Endodermal cell (in vitro differentiated cells): Measurements from ENCODE around the gene PRKCA. TPM values are rescaled to one million over a fixed set of nuclear protein-coding genes. Genes with fewer than 3 reads are reported as not detected.

ENCODE experiments used
- DNase-seq: peaks from one replicate; pipeline ENCODE4 v3.0.0-alpha.2; 2017
- H3K27ac ChIP-seq: 2 replicates; pipeline ENCODE4 v1.5.1; 2013; ENCODE audit warnings: mild to moderate bottlenecking, low read depth, low read length, moderate library complexity
- H3K27me3 ChIP-seq: 2 replicates; pipeline ENCODE4 v1.6.1; 2013; ENCODE audit warnings: mild to moderate bottlenecking, low read length, moderate library complexity; ENCODE audit not compliant: insufficient read depth, control insufficient read depth, poor library complexity, severe bottlenecking
- H3K36me3 ChIP-seq: 2 replicates; pipeline ENCODE4 v1.7.0; 2013; ENCODE audit warnings: mild to moderate bottlenecking, low read length, moderate library complexity; ENCODE audit not compliant: control insufficient read depth, insufficient read depth
- H3K4me1 ChIP-seq: one replicate; pipeline ENCODE4 v1.7.0; 2013; ENCODE audit warnings: low read length; ENCODE audit not compliant: control insufficient read depth, insufficient read depth
- H3K4me3 ChIP-seq: 2 replicates; pipeline ENCODE4 v1.5.1; 2013; ENCODE audit warnings: mild to moderate bottlenecking, low read length, moderate library complexity
- H3K9ac ChIP-seq: 2 replicates; pipeline ENCODE4 v1.6.1; 2013; ENCODE audit warnings: mild to moderate bottlenecking, low read length, moderate library complexity; ENCODE audit not compliant: poor library complexity, severe bottlenecking; ENCODE audit errors: extremely low read depth
- H3K9me3 ChIP-seq: 2 replicates; pipeline ENCODE4 v1.6.1; 2013; ENCODE audit warnings: mild to moderate bottlenecking, low read length, moderate library complexity; ENCODE audit not compliant: control insufficient read depth
- H3K27ac Mint-ChIP-seq: 2 replicates; pipeline ENCODE4 v1.8.0; 2020; ENCODE audit warnings: mixed read lengths
- H3K27me3 Mint-ChIP-seq: 2 replicates; pipeline ENCODE4 v1.8.0; 2021; ENCODE audit warnings: mild to moderate bottlenecking, mixed read lengths; ENCODE audit not compliant: insufficient read depth
- H3K36me3 Mint-ChIP-seq: 2 replicates; pipeline ENCODE4 v1.8.0; 2020; ENCODE audit warnings: low read depth, mixed read lengths
- H3K4me1 Mint-ChIP-seq: 2 replicates; pipeline ENCODE4 v1.8.0; 2020; ENCODE audit warnings: mixed read lengths
- H3K4me3 Mint-ChIP-seq: 2 replicates; pipeline ENCODE4 v1.8.0; 2020; ENCODE audit warnings: mild to moderate bottlenecking, moderate library complexity, mixed read lengths
- H3K9me3 Mint-ChIP-seq: 2 replicates; pipeline ENCODE4 v1.8.0; 2020; ENCODE audit warnings: mild to moderate bottlenecking, mixed read lengths
- CTCF ChIP-seq: fragments of 200-600 bp; sonication (generic); conservative IDR thresholded peaks from 2 replicates; pipeline ENCODE4 v1.5.0; 2021; ENCODE audit warnings: antibody characterized with exemption, mild to moderate bottlenecking
- WGBS, 2 experiments: methylation state at CpG; one replicate each; pipeline versions ENCODE4 v1.1.5 to v1.1.7; 2013; ENCODE audit warnings: missing lambda C conversion rate in 2 of 2, mixed read lengths in 1 of 2; ENCODE audit not compliant: insufficient coverage in 1 of 2, insufficient read length in 1 of 2; 5-methylcytosine and 5-hydroxymethylcytosine counted together
- total RNA-seq, 2 donors: library from RNA; stranded (reverse); fragmentation: NEBNext Ultra II Directional in 1 of 2; extraction: Animal tissue kit (Norgen Biotek cat#: 25700) in 1 of 2; gene quantifications; 2 replicates in 1 of 2; 3 replicates in 1 of 2; pipeline ENCODE4 v1.2.1, GENCODE V29; 2021

Gene PRKCA
- total RNA-seq, 2 donors from 2014 or later, result 8.7 to 14.6 TPM

- Histone ChIP-seq H3K27ac (no peak overlapping the region), H3K4me1 (peaks cover 4% of the 10 kb centered on the region), H3K9me3 (no peaks in the 10 kb centered on the region), H3K36me3 (no peaks in the 10 kb centered on the region), H3K27me3 (peaks cover 45% of the 10 kb centered on the region), H3K4me3 (no peak overlapping the region), H3K9ac (no peak overlapping the region)
- Mint-ChIP-seq H3K27ac (no peak overlapping the region), H3K9me3 (no peaks in the 10 kb centered on the region), H3K36me3 (no peaks in the 10 kb centered on the region), H3K4me1 (peaks cover 3% of the 10 kb centered on the region), H3K27me3 (peaks cover 52% of the 10 kb centered on the region), H3K4me3 (peak overlapping the region; percentile 37)
- peak; percentile 65 for DNase-seq
- 67 to 73% methylated on average over 6 to 16 of the region's 16 CpGs for WGBS, 2 experiments
- TF ChIP-seq CTCF, result no peak
Observed at GRCh38 chr17:66835476-66835875, 533.1 kb downstream of the PRKCA start.

- peaks cover 45% of the 10 kb centered on the region for H3K27me3 ChIP-seq
Observed at GRCh38 chr17:66836063-66837005, 533.9 kb downstream of the PRKCA start.

GRCh38 chr17:66837226-66837625 lies 534.8 kb downstream of the PRKCA start:
- no peak overlapping the region for H3K4me3 Mint-ChIP-seq
- no peaks in the 10 kb centered on the region for H3K36me3 Mint-ChIP-seq
- Histone ChIP-seq H3K27me3 (peaks cover 41% of the 10 kb centered on the region), H3K4me1 (no peaks in the 10 kb centered on the region), H3K9ac (no peak overlapping the region), H3K4me3 (no peak overlapping the region), H3K27ac (no peak overlapping the region), H3K9me3 (no peaks in the 10 kb centered on the region), H3K36me3 (no peaks in the 10 kb centered on the region)
- H3K27me3 Mint-ChIP-seq, result peaks cover 48% of the 10 kb centered on the region
- TF ChIP-seq CTCF, result no peak
- 89 to 100% methylated on average over 1 of the region's 1 CpG for WGBS, 2 experiments
- DNase-seq, result no peak
- H3K4me1 Mint-ChIP-seq, result no peaks in the 10 kb centered on the region
- no peaks in the 10 kb centered on the region for H3K9me3 Mint-ChIP-seq
- H3K27ac Mint-ChIP-seq, result no peak overlapping the region

More at GRCh38 chr17:66836063-66837005, 533.9 kb downstream of the PRKCA start:
- H3K4me3 ChIP-seq, result no peak overlapping the region
- Mint-ChIP-seq H3K4me3 (peak overlapping the region; percentile 37), H3K27me3 (peaks cover 52% of the 10 kb centered on the region), H3K9me3 (no peaks in the 10 kb centered on the region), H3K36me3 (no peaks in the 10 kb centered on the region), H3K27ac (no peak overlapping the region), H3K4me1 (no peaks in the 10 kb centered on the region)
- H3K4me1 ChIP-seq, result peaks cover 1% of the 10 kb centered on the region
- H3K9ac ChIP-seq, result no peak overlapping the region
- WGBS, 2 experiments, result 84 to 86% methylated on average over 5 to 11 of the region's 11 CpGs
- H3K27ac ChIP-seq, result no peak overlapping the region
- no peak for TF ChIP-seq CTCF
- no peaks in the 10 kb centered on the region for H3K36me3 ChIP-seq
- H3K9me3 ChIP-seq, result no peaks in the 10 kb centered on the region
- peak; percentile 49 for DNase-seq
